ENCODE data around the gene ZNF165. TPM values are rescaled to one million over a fixed set of nuclear protein-coding genes. Genes with fewer than 3 reads are reported as not detected.
"Not testable (repeated sequence)": the region's sequence is repeated elsewhere in the genome, so short reads cannot be mapped to it uniquely, and the experiment has no call there.

The ZNF165 gene
- total RNA-seq, 1 donor from 2014 or later: 4.0 TPM

GRCh38 chr6:28111964-28112363 is 31.6 kb downstream of the ZNF165 start:
- no peak overlapping the region for H3K4me3 Mint-ChIP-seq
- H3K4me1 Mint-ChIP-seq: peaks cover 1% of the 10 kb centered on the region
- H3K27ac Mint-ChIP-seq: no peak overlapping the region
- peaks cover 7% of the 10 kb centered on the region for H3K9me3 Mint-ChIP-seq
- H3K36me3 Mint-ChIP-seq: peaks cover 17% of the 10 kb centered on the region
- no peak for DNase-seq (ENCODE audit: low spot score in 2 of 2, unreplicated experiment in 2 of 2)
- TF ChIP-seq CTCF (IDR thresholded peaks at IDR 0.05; ENCODE audit: unreplicated experiment): no peak
- no peaks in the 10 kb centered on the region for H3K27me3 Mint-ChIP-seq (ENCODE audit: low read depth)

GRCh38 chr6:28115799-28116198 is 35.4 kb downstream of the ZNF165 start:
- H3K36me3 Mint-ChIP-seq: peaks cover 28% of the 10 kb centered on the region
- no peak for DNase-seq (ENCODE audit: low spot score in 2 of 2, unreplicated experiment in 2 of 2)
- H3K4me1 Mint-ChIP-seq: no peaks in the 10 kb centered on the region
- peaks cover 7% of the 10 kb centered on the region for H3K9me3 Mint-ChIP-seq
- TF ChIP-seq CTCF (IDR thresholded peaks at IDR 0.05; ENCODE audit: unreplicated experiment): no peak
- H3K27ac Mint-ChIP-seq: no peak overlapping the region
- H3K27me3 Mint-ChIP-seq (ENCODE audit: low read depth): no peaks in the 10 kb centered on the region
- no peak overlapping the region for H3K4me3 Mint-ChIP-seq

DNA sequence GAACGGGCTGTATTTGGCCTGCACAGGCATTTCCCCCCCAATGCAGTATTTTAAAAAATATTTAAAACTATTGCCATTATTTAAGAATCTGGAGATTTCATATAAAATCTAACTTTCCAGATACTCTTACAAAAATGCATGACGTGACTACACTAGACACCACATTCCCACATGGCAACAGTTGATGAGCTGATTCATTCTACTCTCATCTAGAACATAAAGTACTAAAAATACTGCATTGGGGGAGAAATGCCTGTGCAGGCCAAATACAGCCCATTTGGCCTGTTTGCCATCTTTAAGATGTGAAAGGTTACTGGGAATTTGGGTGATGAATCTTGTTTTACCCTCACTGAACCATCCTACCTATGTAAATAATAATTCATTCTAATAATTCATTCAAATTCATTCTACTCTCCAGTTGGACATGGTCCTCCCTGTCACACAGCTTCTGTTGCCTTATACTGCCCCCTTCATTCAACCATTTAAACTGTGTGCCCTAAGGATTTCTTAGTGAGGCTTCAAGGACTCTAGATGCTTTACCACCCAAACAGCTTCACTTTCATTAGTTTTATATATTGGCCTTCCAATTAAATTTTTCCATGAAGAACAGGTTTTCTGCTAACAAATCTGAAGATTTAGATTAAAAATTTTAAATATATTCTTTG is 37.1 kb downstream of the ZNF165 start:
- Mint-ChIP-seq H3K27ac (no peak overlapping the region), H3K27me3 (ENCODE audit: low read depth) (no peaks in the 10 kb centered on the region), H3K4me3 (no peak overlapping the region), H3K9me3 (no peaks in the 10 kb centered on the region), H3K4me1 (no peaks in the 10 kb centered on the region), H3K36me3 (peaks cover 34% of the 10 kb centered on the region)
- no peak for TF ChIP-seq CTCF (IDR thresholded peaks at IDR 0.05; ENCODE audit: unreplicated experiment)
- no peak for DNase-seq (ENCODE audit: low spot score in 2 of 2, unreplicated experiment in 2 of 2)

- Mint-ChIP-seq H3K9me3 (no peaks in the 10 kb centered on the region), H3K36me3 (peaks cover 36% of the 10 kb centered on the region), H3K4me3 (no peak overlapping the region), H3K4me1 (no peaks in the 10 kb centered on the region), H3K27ac (no peak overlapping the region), H3K27me3 (ENCODE audit: low read depth) (no peaks in the 10 kb centered on the region)
- TF ChIP-seq CTCF (IDR thresholded peaks at IDR 0.05; ENCODE audit: unreplicated experiment): no peak
- no peak for DNase-seq (ENCODE audit: low spot score in 2 of 2, unreplicated experiment in 2 of 2)
Observed at GRCh38 chr6:28118217-28118616, 37.8 kb downstream of the ZNF165 start.

- H3K36me3 Mint-ChIP-seq: peaks cover 19% of the 10 kb centered on the region
- no peak overlapping the region for H3K27ac Mint-ChIP-seq
Observed at GRCh38 chr6:28121876-28122275, 41.5 kb downstream of the ZNF165 start.

DNA sequence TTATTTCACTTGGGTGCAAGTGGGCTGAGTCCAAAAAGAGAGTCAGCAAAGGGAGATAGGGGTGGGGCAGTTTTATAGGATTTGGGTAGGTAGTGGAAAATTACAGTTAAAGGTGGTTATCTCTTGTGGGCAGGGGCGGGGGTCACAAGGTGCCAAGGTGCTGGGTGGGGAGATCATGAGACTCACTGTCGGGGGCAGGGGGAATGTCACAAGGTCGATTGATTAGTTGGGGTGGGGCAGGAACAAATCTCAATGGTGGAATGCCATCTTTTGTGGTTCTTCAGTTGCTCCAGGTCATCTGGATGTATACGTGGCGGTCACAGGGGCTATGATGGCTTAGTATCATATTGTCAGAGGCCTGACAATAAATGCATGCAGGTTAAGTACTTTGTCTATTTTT is 41.9 kb downstream of the ZNF165 start:
- DNase-seq (ENCODE audit: low spot score in 2 of 2, unreplicated experiment in 2 of 2); H3K27ac Mint-ChIP-seq; H3K27me3 Mint-ChIP-seq (ENCODE audit: low read depth); H3K9me3 Mint-ChIP-seq; H3K4me3 Mint-ChIP-seq: not testable (repeated sequence)
- Mint-ChIP-seq H3K4me1 (peaks cover 19% of the 10 kb centered on the region), H3K36me3 (peaks cover 20% of the 10 kb centered on the region)

More at GRCh38 chr6:28121876-28122275, 41.5 kb downstream of the ZNF165 start:
- H3K9me3 Mint-ChIP-seq: no peaks in the 10 kb centered on the region
- peaks cover 19% of the 10 kb centered on the region for H3K4me1 Mint-ChIP-seq
- no peak for TF ChIP-seq CTCF (IDR thresholded peaks at IDR 0.05; ENCODE audit: unreplicated experiment)
- H3K27me3 Mint-ChIP-seq (ENCODE audit: low read depth): no peaks in the 10 kb centered on the region
- H3K4me3 Mint-ChIP-seq: no peak overlapping the region
- no peak for DNase-seq (ENCODE audit: low spot score in 2 of 2, unreplicated experiment in 2 of 2)

Measured in mesothelial cell of epicardium (in vitro differentiated cells).